Natural killer cell (primary cell): ENCODE measurements around the gene KLHL3. TPM values are rescaled to one million over a fixed set of nuclear protein-coding genes. Genes with fewer than 3 reads are reported as not detected.

ENCODE experiments used
- ATAC-seq, 3 donors: fragments of 150-1000 bp in 2 of 3; fragments of 200-7000 bp in 1 of 3; cut with Tn5 transposase; 1 replicate in 1 of 3; 2 replicates in 2 of 3; pipeline ENCODE4 v1.10.0; 2021; ENCODE audit warnings: mild to moderate bottlenecking in 2 of 3, moderate library complexity in 2 of 3
- DNase-seq, 2 donors: peaks; one replicate each; pipeline versions ENCODE4 v3.0.0 to v3.0.0-alpha.2; 2013 to 2021; ENCODE audit warnings: mixed read lengths in 1 of 2
- H3K27ac ChIP-seq: one replicate; pipeline ENCODE4 v1.5.1; 2013; ENCODE audit warnings: mild to moderate bottlenecking, low read length
- H3K27me3 ChIP-seq: one replicate; pipeline ENCODE4 v1.6.1; 2013; ENCODE audit warnings: low read length; ENCODE audit not compliant: control insufficient read depth, insufficient read depth
- H3K36me3 ChIP-seq: one replicate; pipeline ENCODE4 v1.6.1; 2013; ENCODE audit warnings: low read length; ENCODE audit not compliant: control insufficient read depth, insufficient read depth
- H3K4me1 ChIP-seq: one replicate; pipeline ENCODE4 v1.6.1; 2013; ENCODE audit warnings: low read length; ENCODE audit not compliant: control insufficient read depth, insufficient read depth
- H3K4me3 ChIP-seq: one replicate; pipeline ENCODE4 v1.5.1; 2013; ENCODE audit warnings: low read length
- H3K9me3 ChIP-seq: one replicate; pipeline ENCODE4 v1.6.1; 2013; ENCODE audit warnings: low read length; ENCODE audit not compliant: control insufficient read depth, insufficient read depth
- H3K27ac Mint-ChIP-seq, 2 donors: one replicate each; pipeline ENCODE4 v1.8.0; 2022; ENCODE audit warnings: mild to moderate bottlenecking in 2 of 2, mixed read lengths in 2 of 2, moderate library complexity in 1 of 2
- H3K27me3 Mint-ChIP-seq, 2 donors: one replicate each; pipeline ENCODE4 v1.8.0; 2022; ENCODE audit warnings: low read depth in 2 of 2, mixed read lengths in 2 of 2
- H3K36me3 Mint-ChIP-seq: one replicate; pipeline ENCODE4 v1.8.0; 2022; ENCODE audit warnings: mixed read lengths
- H3K4me1 Mint-ChIP-seq, 2 donors: one replicate each; pipeline ENCODE4 v1.8.0; 2022; ENCODE audit warnings: mixed read lengths in 2 of 2
- H3K4me3 Mint-ChIP-seq: one replicate; pipeline ENCODE4 v1.8.0; 2022; ENCODE audit warnings: mild to moderate bottlenecking, moderate library complexity, mixed read lengths
- H3K9me3 Mint-ChIP-seq, 2 donors: one replicate each; pipeline ENCODE4 v1.8.0; 2022; ENCODE audit warnings: mixed read lengths in 2 of 2
- WGBS: methylation state at CpG from one replicate; pipeline ENCODE4 v1.1.7; 2013; ENCODE audit warnings: missing lambda C conversion rate; ENCODE audit not compliant: insufficient coverage; 5-methylcytosine and 5-hydroxymethylcytosine counted together
- intact Hi-C: fragments of 100-400 bp; cut with micrococcal nuclease; formaldehyde crosslinking; loops from one replicate; pipeline ENCODE4 v1.14.2; 2022
- total RNA-seq, 4 donors: library from RNA; stranded (reverse); fragments of 120-200 nt in 1 of 4; gene quantifications; one replicate each; pipeline versions ENCODE4 v1.2.3 to v1.2.4, GENCODE V29; 2013 to 2022
- TF ChIP-seq, protein P1 (sequence below): fragments of 200-600 bp; IDR thresholded peaks from one replicate; pipeline ENCODE4 v1.8.0; 2022; ENCODE audit warnings: antibody characterized with exemption

KLHL3 gene
- total RNA-seq, 3 donors from 2014 or later (not counting 1 experiment from before 2014, with no cell fraction given) = 11.2 to 14.0 (median 13.2) TPM

DNA sequence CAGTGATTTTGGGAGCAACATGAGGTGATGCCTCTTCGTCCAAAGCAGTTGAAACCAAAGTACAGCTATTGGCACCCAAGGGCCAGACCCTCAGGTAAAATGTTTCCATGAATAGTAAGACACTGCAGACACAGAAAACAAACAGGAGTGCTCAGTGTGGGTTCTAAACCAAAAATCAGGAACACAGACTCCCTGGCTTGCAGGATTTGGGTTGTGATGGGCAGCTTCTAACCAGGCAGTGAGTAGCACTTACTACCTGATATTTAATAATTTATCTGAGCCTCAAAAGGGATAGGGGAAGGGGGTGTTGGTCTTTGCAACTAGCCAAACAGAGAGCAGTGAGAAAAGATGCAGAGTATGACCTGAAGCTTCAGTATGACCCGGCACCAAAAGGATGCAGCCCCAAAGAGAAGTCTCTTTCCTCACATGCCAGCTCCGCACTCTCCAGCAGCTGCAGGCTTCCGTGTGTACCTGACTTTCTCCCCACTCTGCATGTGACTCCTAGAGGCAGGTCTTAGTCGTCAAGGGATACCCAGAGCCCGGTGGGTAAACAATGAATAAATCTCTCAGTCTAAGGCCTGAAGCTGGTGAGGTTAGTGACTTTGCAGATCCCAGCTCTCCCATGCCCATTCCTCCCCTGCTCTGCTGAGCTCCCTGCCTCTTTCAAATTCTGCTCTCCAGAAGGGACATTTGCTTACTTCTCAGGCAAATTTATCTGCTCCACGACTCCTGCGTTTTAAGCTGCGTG lies 131.4 kb downstream of the KLHL3 start:
- Histone ChIP-seq H3K27me3 (no peaks in the 10 kb centered on the region), H3K27ac (no peak overlapping the region), H3K4me1 (no peaks in the 10 kb centered on the region), H3K4me3 (no peak overlapping the region), H3K36me3 (no peaks in the 10 kb centered on the region), H3K9me3 (no peaks in the 10 kb centered on the region)
- Mint-ChIP-seq H3K4me1 (no peaks in the 10 kb centered on the region), H3K27me3 (peaks cover 23 to 59% of the 10 kb centered on the region in 2 donors), H3K27ac (no peak overlapping the region), H3K36me3 (no peaks in the 10 kb centered on the region), H3K9me3 (no peaks in the 10 kb centered on the region), H3K4me3 (no peak overlapping the region)
- TF ChIP-seq, protein P1, sequence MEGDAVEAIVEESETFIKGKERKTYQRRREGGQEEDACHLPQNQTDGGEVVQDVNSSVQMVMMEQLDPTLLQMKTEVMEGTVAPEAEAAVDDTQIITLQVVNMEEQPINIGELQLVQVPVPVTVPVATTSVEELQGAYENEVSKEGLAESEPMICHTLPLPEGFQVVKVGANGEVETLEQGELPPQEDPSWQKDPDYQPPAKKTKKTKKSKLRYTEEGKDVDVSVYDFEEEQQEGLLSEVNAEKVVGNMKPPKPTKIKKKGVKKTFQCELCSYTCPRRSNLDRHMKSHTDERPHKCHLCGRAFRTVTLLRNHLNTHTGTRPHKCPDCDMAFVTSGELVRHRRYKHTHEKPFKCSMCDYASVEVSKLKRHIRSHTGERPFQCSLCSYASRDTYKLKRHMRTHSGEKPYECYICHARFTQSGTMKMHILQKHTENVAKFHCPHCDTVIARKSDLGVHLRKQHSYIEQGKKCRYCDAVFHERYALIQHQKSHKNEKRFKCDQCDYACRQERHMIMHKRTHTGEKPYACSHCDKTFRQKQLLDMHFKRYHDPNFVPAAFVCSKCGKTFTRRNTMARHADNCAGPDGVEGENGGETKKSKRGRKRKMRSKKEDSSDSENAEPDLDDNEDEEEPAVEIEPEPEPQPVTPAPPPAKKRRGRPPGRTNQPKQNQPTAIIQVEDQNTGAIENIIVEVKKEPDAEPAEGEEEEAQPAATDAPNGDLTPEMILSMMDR = no peak
- ATAC-seq = no peak
- intact Hi-C loops = no loop called here
- DNase-seq = no peak
- 20% methylated on average over 9 of the region's 9 CpGs for WGBS

DNA sequence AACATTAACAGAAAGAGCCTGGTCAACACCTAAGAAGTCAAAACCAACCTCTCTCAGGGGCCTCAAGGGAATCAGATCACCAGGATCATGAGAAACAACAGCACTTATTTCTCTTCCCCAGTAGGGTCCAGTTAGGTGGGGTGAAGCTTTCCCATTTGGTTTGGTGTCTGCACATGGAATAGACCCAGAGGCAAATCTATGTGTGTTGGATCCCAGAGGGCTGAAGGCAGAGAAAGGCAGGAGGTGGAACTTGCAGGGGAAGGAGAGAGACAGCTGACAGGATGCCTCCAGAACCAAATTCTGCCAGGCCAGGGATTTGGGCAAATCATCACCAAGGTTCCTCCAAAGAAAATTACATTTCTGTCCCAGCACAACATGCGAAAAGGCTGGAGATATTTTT lies 132.0 kb downstream of the KLHL3 start:
- H3K27ac Mint-ChIP-seq = no peak overlapping the region
- no peaks in the 10 kb centered on the region for H3K9me3 ChIP-seq
- no peaks in the 10 kb centered on the region for H3K36me3 ChIP-seq
- no peaks in the 10 kb centered on the region for H3K36me3 Mint-ChIP-seq
- no peaks in the 10 kb centered on the region for H3K4me1 Mint-ChIP-seq
- no peaks in the 10 kb centered on the region for H3K4me1 ChIP-seq
- H3K4me3 ChIP-seq = no peak overlapping the region
- DNase-seq (no peak), ATAC-seq (no peak)
- WGBS = no CpG with 5 or more reads among the region's 1 CpG
- no peaks in the 10 kb centered on the region for H3K27me3 ChIP-seq
- H3K4me3 Mint-ChIP-seq = no peak overlapping the region
- peaks cover 26 to 59% of the 10 kb centered on the region in 2 donors for H3K27me3 Mint-ChIP-seq
- H3K27ac ChIP-seq = no peak overlapping the region
- no peaks in the 10 kb centered on the region for H3K9me3 Mint-ChIP-seq
- intact Hi-C loops = no loop called here
- TF ChIP-seq, protein P1 = no peak

DNA sequence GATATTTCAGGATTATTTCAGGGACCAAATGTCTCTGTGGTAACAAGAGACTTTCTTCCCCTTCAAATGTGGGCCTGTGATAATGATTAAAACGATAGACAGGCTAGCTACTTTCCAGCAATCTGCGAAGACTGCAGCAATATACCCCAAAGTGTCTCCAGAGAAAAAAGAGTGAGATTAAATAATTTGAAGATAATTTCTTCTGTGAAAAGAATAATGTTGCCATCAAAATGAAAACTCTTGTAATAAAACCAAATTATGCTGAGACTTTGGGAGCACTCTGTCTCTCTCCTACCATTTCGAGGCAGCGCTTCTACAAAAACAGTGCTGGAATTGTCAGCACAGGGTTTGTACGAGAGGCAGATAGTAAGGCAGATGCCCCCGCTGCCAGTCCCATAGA lies 132.5 kb downstream of the KLHL3 start:
- no peaks in the 10 kb centered on the region for H3K9me3 Mint-ChIP-seq
- Histone ChIP-seq H3K27me3 (peaks cover 3% of the 10 kb centered on the region), H3K4me3 (no peak overlapping the region), H3K9me3 (no peaks in the 10 kb centered on the region), H3K36me3 (no peaks in the 10 kb centered on the region), H3K27ac (no peak overlapping the region), H3K4me1 (no peaks in the 10 kb centered on the region)
- no peak for ATAC-seq
- H3K27me3 Mint-ChIP-seq = peaks cover 29 to 59% of the 10 kb centered on the region in 2 donors
- no peak overlapping the region for H3K4me3 Mint-ChIP-seq
- H3K36me3 Mint-ChIP-seq = no peaks in the 10 kb centered on the region
- no peaks in the 10 kb centered on the region for H3K4me1 Mint-ChIP-seq
- H3K27ac Mint-ChIP-seq = no peak overlapping the region
- 95% methylated on average over 4 of the region's 6 CpGs for WGBS
- TF ChIP-seq, protein P1 = no peak
- no peak for DNase-seq
- intact Hi-C loops = no loop called here
